ENCODE data around the gene PARP9. TPM values are rescaled to one million over a fixed set of nuclear protein-coding genes. Genes with fewer than 3 reads are reported as not detected.

PARP9 gene
- total and polyA plus RNA-seq, 2 of the 8 experiments (the other 6 are each of a cell fraction or from before 2014, with no cell fraction given), result 3.7 to 4.5 TPM

- ChIA-PET CTCF (ENCODE audit: partially characterized antibody) (interaction anchor here (0.6 to 1.2 kb wide), 6 partner anchors 12 to 164 kb away, joined by 3 to 4 read pairs (median 3); no protein-coding TSS in a partner anchor), POLR2A (ENCODE audit: partially characterized antibody) (interaction anchor here (0.7 to 2.5 kb wide), 11 partner anchors 8 to 155 kb away, joined by 3 to 10 read pairs (median 3); partner anchors contain the start of genes DTX3L, FAM162A, PARP9 and WDR5B)
- H3K4me3 ChIP-seq (ENCODE audit: extremely low read depth in 1 of 4, insufficient read depth in 2 of 4, low read depth in 3 of 4, low read length in 4 of 4), result peak within 1 kb of the TSS; percentile 85 to 93 (median 90)
- peak within 1 kb of the TSS; percentile 66 for H3K27ac ChIP-seq (ENCODE audit: low read depth, low read length)
- 1% methylated on average over 68 of the region's 109 CpGs; no CpG with 5 or more reads in 1 of the 2 experiments for WGBS, 2 experiments (ENCODE audit: extremely low coverage in 1 of 2, insufficient coverage in 1 of 2, insufficient read length in 1 of 2, insufficient replicate concordance in 2 of 2, low coverage in 1 of 2, low lambda C conversion rate in 2 of 2, missing lambda C conversion rate in 1 of 2)
- H2BK20ac ChIP-seq (ENCODE audit: low read length), result 0 out of 2 replicates have a peak within 1 kb of the TSS, but pooled peaks have one; percentile 76
- peaks cover 2% of the 10 kb centered on the region; the same call in 1 of the 2 replicates for H3K79me1 ChIP-seq (ENCODE audit: low read depth, low read length)
- no peak within 1 kb of the TSS for H2BK12ac ChIP-seq (ENCODE audit: low read depth, low read length)
- DNase-seq (ENCODE audit: low read depth in 1 of 2, low spot score in 2 of 2) (peak in 1 of 2 experiments; percentile 87), FAIRE-seq (peak; percentile 45)
- peak within 1 kb of the TSS; percentile 99 for H2AFZ ChIP-seq (ENCODE audit: low read length)
- peak within 1 kb of the TSS; percentile 80; the same call in 1 of the 2 replicates for H2BK5ac ChIP-seq (ENCODE audit: low read depth, low read length)
- H3K9me3 ChIP-seq (ENCODE audit: insufficient read depth in 2 of 2, low read depth in 1 of 2, low read length in 1 of 2), result no peaks in the 10 kb centered on the region
- peaks cover 7% of the 10 kb centered on the region for H3K23me2 ChIP-seq (ENCODE audit: low read depth, low read length)
- peaks cover 5 to 13% of the 10 kb centered on the region in 2 experiments for H4K20me1 ChIP-seq (replicated peaks in 1 of 2; ENCODE audit: control insufficient read depth in 1 of 2, insufficient read depth in 2 of 2, low read length in 2 of 2)
- H3K56ac ChIP-seq (replicated peaks; ENCODE audit: insufficient read length, low read depth, low read length), result peak within 1 kb of the TSS; percentile 92
- no peak within 1 kb of the TSS for H3K23ac ChIP-seq (ENCODE audit: insufficient read length)
- peak within 1 kb of the TSS; percentile 70 to 83 for H3K4me2 ChIP-seq (ENCODE audit: insufficient read depth in 1 of 2, low read depth in 2 of 2, low read length in 2 of 2)
- peak within 1 kb of the TSS; percentile 95 for H4K5ac ChIP-seq (ENCODE audit: insufficient read length, low read depth, low read length)
- peak within 1 kb of the TSS; percentile 62; the same call in 1 of the 2 replicates for H3K18ac ChIP-seq (ENCODE audit: extremely low read depth, low read length)
- H2BK120ac ChIP-seq (replicated peaks; ENCODE audit: low read depth, low read length), result no peak within 1 kb of the TSS
- no peaks in the 10 kb centered on the region for H3K36me3 ChIP-seq (ENCODE audit: control insufficient read depth in 2 of 4, insufficient read depth in 4 of 4, low read length in 3 of 4)
- no peak within 1 kb of the TSS for H2AK5ac ChIP-seq (ENCODE audit: low read depth, low read length)
- H4K8ac ChIP-seq (ENCODE audit: extremely low read depth, insufficient read depth, low read length), result peak within 1 kb of the TSS; percentile 94
- H3K14ac ChIP-seq (ENCODE audit: insufficient read length), result no peak within 1 kb of the TSS
- peaks cover 9 to 48% of the 10 kb centered on the region in 2 experiments; a peak in 3 of 4 replicates for H3K79me2 ChIP-seq (ENCODE audit: control insufficient read depth in 1 of 2, insufficient read depth in 2 of 2, low read length in 2 of 2)
- no peaks in the 10 kb centered on the region for H3K27me3 ChIP-seq (replicated peaks in 1 of 4; ENCODE audit: control insufficient read depth in 3 of 4, extremely low read depth in 1 of 4, insufficient read depth in 3 of 4, low read length in 3 of 4)
- H3K9ac ChIP-seq (replicated peaks in 1 of 4; ENCODE audit: extremely low read depth in 1 of 4, low read depth in 3 of 4, low read length in 3 of 4), result peak within 1 kb of the TSS; percentile 65 to 92 (median 76)
- H3K4ac ChIP-seq (replicated peaks; ENCODE audit: insufficient read length, low read depth, low read length), result no peak within 1 kb of the TSS
- H3K4me1 ChIP-seq (replicated peaks in 1 of 4; ENCODE audit: control insufficient read depth in 3 of 4, insufficient read depth in 4 of 4, low read length in 3 of 4), result peaks cover 0 to 10% (median 2%) of the 10 kb centered on the region in 4 experiments; a peak in 5 of 7 replicates
- H4K91ac ChIP-seq (replicated peaks; ENCODE audit: insufficient read length, low read length), result peak within 1 kb of the TSS; percentile 82
- 0 out of 2 replicates have a peak within 1 kb of the TSS, but pooled peaks have one; percentile 26 for H2BK15ac ChIP-seq (ENCODE audit: low read length)
- no peak; a peak in 1 of 4 replicates for TF ChIP-seq HDAC2 (IDR thresholded peaks at IDR 0.05; ENCODE audit: borderline replicate concordance in 1 of 2, low read depth in 2 of 2, low read length in 2 of 2)
- TF ChIP-seq EGR1 (IDR thresholded peaks at IDR 0.05; ENCODE audit: borderline replicate concordance, low read depth, low read length), result peak; percentile 91
- TF ChIP-seq YY1 (IDR thresholded peaks at IDR 0.05; ENCODE audit: low read depth, low read length), result no peak
- TF ChIP-seq TBP (IDR thresholded peaks at IDR 0.05; ENCODE audit: low read depth, low read length), result peak; percentile 72; the same call in 1 of the 2 replicates
- TF ChIP-seq KDM4A (IDR thresholded peaks at IDR 0.05; ENCODE audit: low read depth, low read length, severe bottlenecking), result peak; percentile 94
- no peak for TF ChIP-seq FOSL1 (IDR thresholded peaks at IDR 0.05; ENCODE audit: insufficient read depth, low read depth, low read length)
- TF ChIP-seq BCL11A (IDR thresholded peaks at IDR 0.05; ENCODE audit: low read depth in 2 of 2, low read length in 2 of 2), result no peak
- TF ChIP-seq CTBP2 (IDR thresholded peaks at IDR 0.05; ENCODE audit: borderline replicate concordance, insufficient read depth, insufficient read length, low read length), result no peak
- 0 out of 2 replicates have a peak, but pooled peaks have one; percentile 74 for TF ChIP-seq RBBP5 (IDR thresholded peaks at IDR 0.05; ENCODE audit: borderline replicate concordance, low read depth, low read length)
- peak; percentile 82 for TF ChIP-seq NRF1 (IDR thresholded peaks at IDR 0.05; ENCODE audit: low read depth, low read length)
These were observed 49.7 kb downstream of the PARP9 start, which contains the start of gene KPNA1 for GRCh38 chr3:122514123-122515019. TSS of gene KPNA1 (minus strand) at chr3:122514939. CDS start at chr3:122496565, 18,374 bp downstream.
